ENCODE results near the gene CCM2L. TPM values are rescaled to one million over a fixed set of nuclear protein-coding genes. Genes with fewer than 3 reads are reported as not detected.

Gene CCM2L
- total RNA-seq, 2 donors from 2014 or later = 3.4 to 5.9 TPM

DNA sequence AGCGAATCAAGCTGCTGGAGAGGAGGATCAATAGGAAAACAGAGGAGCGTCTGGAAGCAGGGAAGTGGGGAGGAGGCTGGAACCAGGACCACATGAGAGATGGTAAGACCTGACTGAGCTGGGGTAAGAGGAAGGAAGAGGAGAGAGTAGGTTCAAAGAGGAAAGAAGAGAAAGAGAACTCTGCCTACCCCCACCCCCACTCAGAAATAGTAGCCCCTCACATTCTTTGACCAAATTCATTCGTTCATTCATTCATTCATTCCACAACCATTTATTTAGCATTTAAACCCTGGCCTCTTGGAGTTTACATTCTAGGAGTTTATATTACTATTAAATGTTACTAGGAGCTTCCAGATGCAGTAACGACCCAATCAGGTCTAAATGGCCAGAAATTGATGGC, 26.0 kb downstream of the CCM2L start:
- 29 to 33% methylated on average over 4 of the region's 4 CpGs for WGBS, 2 donors
- intact Hi-C loops (cut with DNase I) = loop anchor here (10.0 kb wide), 1 partner anchor 181 kb away; no protein-coding TSS in a partner anchor
- no peaks in the 10 kb centered on the region for H3K9me3 ChIP-seq
- H3K27ac ChIP-seq = no peak overlapping the region
- H3K36me3 ChIP-seq (replicated peaks in 1 of 2; ENCODE audit: insufficient read depth in 1 of 2, low read depth in 2 of 2) = no peaks in the 10 kb centered on the region
- no peak for ATAC-seq
- peaks cover 0 to 9% of the 10 kb centered on the region in 2 donors for H3K27me3 ChIP-seq
- TF ChIP-seq POLR2A (IDR thresholded peaks at IDR 0.05) = no peak
- TF ChIP-seq, protein P1, sequence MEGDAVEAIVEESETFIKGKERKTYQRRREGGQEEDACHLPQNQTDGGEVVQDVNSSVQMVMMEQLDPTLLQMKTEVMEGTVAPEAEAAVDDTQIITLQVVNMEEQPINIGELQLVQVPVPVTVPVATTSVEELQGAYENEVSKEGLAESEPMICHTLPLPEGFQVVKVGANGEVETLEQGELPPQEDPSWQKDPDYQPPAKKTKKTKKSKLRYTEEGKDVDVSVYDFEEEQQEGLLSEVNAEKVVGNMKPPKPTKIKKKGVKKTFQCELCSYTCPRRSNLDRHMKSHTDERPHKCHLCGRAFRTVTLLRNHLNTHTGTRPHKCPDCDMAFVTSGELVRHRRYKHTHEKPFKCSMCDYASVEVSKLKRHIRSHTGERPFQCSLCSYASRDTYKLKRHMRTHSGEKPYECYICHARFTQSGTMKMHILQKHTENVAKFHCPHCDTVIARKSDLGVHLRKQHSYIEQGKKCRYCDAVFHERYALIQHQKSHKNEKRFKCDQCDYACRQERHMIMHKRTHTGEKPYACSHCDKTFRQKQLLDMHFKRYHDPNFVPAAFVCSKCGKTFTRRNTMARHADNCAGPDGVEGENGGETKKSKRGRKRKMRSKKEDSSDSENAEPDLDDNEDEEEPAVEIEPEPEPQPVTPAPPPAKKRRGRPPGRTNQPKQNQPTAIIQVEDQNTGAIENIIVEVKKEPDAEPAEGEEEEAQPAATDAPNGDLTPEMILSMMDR (IDR thresholded peaks at IDR 0.05) = no peak
- H3K4me1 ChIP-seq = peaks cover 8% of the 10 kb centered on the region
- no peak for DNase-seq
- H3K4me3 ChIP-seq = no peak overlapping the region

DNA sequence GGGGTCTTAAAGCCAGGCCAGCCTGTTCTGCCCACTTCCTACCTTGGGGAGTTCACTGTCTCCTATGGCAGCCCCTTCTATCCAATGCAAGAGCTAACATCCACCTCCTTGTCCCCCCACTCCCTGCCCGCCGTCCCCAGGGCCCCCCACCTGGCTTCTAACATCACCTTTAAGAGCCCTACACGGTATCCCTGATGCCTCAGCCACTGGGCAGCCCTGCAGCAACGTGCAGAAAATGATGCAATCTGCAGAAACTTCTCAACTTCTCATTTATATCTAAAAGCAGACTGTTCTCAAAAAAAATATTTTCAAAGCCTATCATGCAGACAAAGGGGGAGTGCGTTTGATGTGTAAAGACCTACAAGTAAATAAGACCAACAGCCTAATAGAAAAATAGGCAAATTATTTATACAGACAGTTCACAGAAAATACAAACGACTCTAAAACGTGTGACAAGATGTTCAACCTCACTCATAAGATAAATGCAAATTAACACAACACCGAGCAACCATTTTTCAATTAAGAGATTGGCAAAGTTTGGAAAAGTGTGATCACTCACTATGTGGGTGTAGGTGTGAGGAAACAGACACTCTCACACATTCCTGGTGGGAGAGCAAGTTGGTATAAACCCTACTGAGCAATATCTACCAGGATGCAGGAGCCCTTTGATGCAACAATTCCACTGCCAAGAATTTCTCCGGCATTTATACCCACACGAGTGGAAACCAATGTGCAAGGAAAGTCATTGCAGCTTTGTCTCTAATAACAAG, 26.7 kb downstream of the CCM2L start:
- H3K4me3 ChIP-seq = no peak overlapping the region
- DNase-seq (no peak), ATAC-seq (no peak)
- H3K36me3 ChIP-seq (replicated peaks in 1 of 2; ENCODE audit: insufficient read depth in 1 of 2, low read depth in 2 of 2) = no peaks in the 10 kb centered on the region
- 29 to 38% methylated on average over 10 of the region's 10 CpGs for WGBS, 2 donors
- H3K4me1 ChIP-seq = peaks cover 1% of the 10 kb centered on the region
- TF ChIP-seq, protein P1 (IDR thresholded peaks at IDR 0.05) = no peak
- no peak for TF ChIP-seq POLR2A (IDR thresholded peaks at IDR 0.05)
- H3K27ac ChIP-seq = no peak overlapping the region
- peaks cover 0 to 9% of the 10 kb centered on the region in 2 donors for H3K27me3 ChIP-seq
- H3K9me3 ChIP-seq = no peaks in the 10 kb centered on the region
- intact Hi-C loops (cut with DNase I) = loop anchor here (10.0 kb wide), 1 partner anchor 182 kb away; no protein-coding TSS in a partner anchor

DNA sequence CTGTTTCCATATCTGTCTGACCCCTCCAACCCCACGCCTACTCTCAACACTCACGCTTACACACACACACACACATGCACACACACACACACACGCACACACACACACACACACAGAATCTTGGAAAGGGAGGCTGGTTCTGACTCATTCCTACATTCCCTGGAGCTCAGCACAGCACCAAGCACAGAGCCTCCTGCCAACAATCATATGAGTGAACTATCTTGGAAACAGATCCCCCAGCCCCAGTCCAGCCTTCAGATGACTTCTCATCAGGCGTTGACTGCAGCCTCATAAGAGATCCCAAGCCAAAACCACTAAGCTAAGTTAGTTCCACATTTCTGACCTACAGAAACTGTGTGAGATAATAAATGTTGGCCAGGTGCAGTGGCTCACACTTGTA, 27.7 kb downstream of the CCM2L start:
- peaks cover 0 to 9% of the 10 kb centered on the region in 2 donors for H3K27me3 ChIP-seq
- no peak for DNase-seq
- H3K27ac ChIP-seq = no peak overlapping the region
- 70 to 72% methylated on average over 4 of the region's 4 CpGs for WGBS, 2 donors
- H3K9me3 ChIP-seq = no peaks in the 10 kb centered on the region
- no peak for ATAC-seq
- no peaks in the 10 kb centered on the region for H3K4me1 ChIP-seq
- H3K36me3 ChIP-seq (replicated peaks in 1 of 2; ENCODE audit: insufficient read depth in 1 of 2, low read depth in 2 of 2) = no peaks in the 10 kb centered on the region
- no peak overlapping the region for H3K4me3 ChIP-seq
- TF ChIP-seq, protein P1 (IDR thresholded peaks at IDR 0.05) = no peak
- TF ChIP-seq POLR2A (IDR thresholded peaks at IDR 0.05) = no peak
- intact Hi-C loops (cut with DNase I) = loop anchor here (10.0 kb wide), 1 partner anchor 183 kb away; no protein-coding TSS in a partner anchor

DNA sequence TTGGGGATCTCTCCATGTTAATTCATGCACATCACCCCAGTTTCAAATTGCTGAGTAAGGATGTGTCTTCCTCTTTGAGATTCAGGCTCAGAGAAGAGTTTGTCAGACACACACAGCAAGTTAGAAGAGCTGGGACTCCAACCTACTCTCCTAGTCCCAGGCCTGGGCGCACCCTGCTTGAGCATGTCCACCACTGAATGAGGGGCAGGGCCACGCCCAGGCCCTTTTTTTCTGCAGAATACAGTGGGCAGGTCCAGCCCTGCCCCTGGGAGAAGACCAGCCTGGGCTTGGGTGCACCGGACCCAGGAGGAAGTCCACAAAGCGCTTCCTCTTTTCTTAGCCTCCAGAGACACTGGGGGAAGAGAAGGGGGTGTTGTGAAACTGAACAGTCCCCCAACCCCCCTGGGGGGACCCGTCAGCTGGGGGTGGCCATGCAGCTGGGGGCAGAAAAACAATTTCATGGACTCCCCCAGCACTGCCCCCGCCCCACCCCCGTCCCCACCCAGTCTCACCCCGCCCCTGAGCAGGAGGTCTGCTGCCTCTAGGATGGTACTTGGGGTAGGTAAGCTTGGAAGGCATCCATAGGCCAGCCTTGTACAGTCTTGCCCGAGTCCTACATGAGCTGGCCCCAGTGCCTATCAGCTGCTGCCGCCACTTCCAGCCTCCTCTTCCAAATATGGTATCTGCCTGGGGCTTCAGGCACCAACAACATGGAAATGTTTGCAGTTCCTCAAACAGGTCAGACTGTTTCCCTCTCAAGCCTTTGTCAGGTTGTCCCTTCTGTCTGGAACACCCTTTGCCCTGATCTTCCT, 30.1 kb downstream of the CCM2L start:
- DNase-seq = peak in 2 of 4 donors; percentile 8 to 63
- intact Hi-C loops (cut with DNase I) = no loop called here
- no peak overlapping the region for H3K4me3 ChIP-seq
- TF ChIP-seq, protein P1 (IDR thresholded peaks at IDR 0.05) = no peak
- no peak for TF ChIP-seq POLR2A (IDR thresholded peaks at IDR 0.05)
- no peaks in the 10 kb centered on the region for H3K9me3 ChIP-seq
- peak overlapping the region in 1 of 4 donors; percentile 49 for H3K27ac ChIP-seq
- H3K36me3 ChIP-seq (replicated peaks in 1 of 2; ENCODE audit: insufficient read depth in 1 of 2, low read depth in 2 of 2) = no peaks in the 10 kb centered on the region
- ATAC-seq = no peak
- no peaks in the 10 kb centered on the region for H3K4me1 ChIP-seq
- WGBS, 2 donors = 39 to 54% methylated on average over 3 to 7 of the region's 10 CpGs
- no peaks in the 10 kb centered on the region for H3K27me3 ChIP-seq
